HepG2 (cell line): ENCODE results near the gene GPRC5B.

ENCODE experiments used
- IRF2 ChIP-seq: IDR thresholded peaks from 2 replicates; pipeline ENCODE4 v1.6.1; 2018; ENCODE audit warnings: missing genetic modification reagents, missing compliant biosample characterization
- NCOR1 ChIP-seq: fragments of 200-600 bp; sonication (generic); IDR thresholded peaks from 2 replicates; pipeline ENCODE4 v1.7.0; 2017; ENCODE audit warnings: antibody characterized with exemption, low read length, borderline replicate concordance
- POLR2A ChIP-seq, 2 experiments: IDR thresholded peaks; 2 replicates each; pipeline ENCODE4 v1.6.1; 2011; ENCODE audit warnings: low read depth in 2 of 2, low read length in 2 of 2, mild to moderate bottlenecking in 1 of 2, moderate library complexity in 1 of 2; ENCODE audit not compliant: insufficient read depth in 1 of 2
- SRSF9 ChIP-seq: fragments of 200-400 bp; formaldehyde crosslinking; IDR thresholded peaks from 2 replicates; pipeline ENCODE4 v1.6.1; 2018; ENCODE audit warnings: borderline replicate concordance, mild to moderate bottlenecking, low read depth, low read length; ENCODE audit not compliant: insufficient read depth, poor library complexity, severe bottlenecking
- YY1 ChIP-seq: IDR thresholded peaks from 2 replicates; pipeline ENCODE4 v1.6.1; 2011; ENCODE audit warnings: low read length, low read depth, moderate library complexity, mild to moderate bottlenecking; ENCODE audit not compliant: insufficient read depth, insufficient replicate concordance
- TF ChIP-seq, protein P1 (sequence below): sonication (generic); formaldehyde crosslinking; IDR thresholded peaks from 2 replicates; pipeline ENCODE4 v1.5.0; 2020; ENCODE audit warnings: mild to moderate bottlenecking, missing genetic modification reagents, moderate library complexity
- TF ChIP-seq, protein P2 (sequence below): sonication (generic); formaldehyde crosslinking; IDR thresholded peaks from 2 replicates; pipeline ENCODE4 v1.5.0; 2020; ENCODE audit warnings: missing genetic modification reagents
- TF ChIP-seq, protein P3 (sequence below): sonication (generic); formaldehyde crosslinking; IDR thresholded peaks from 2 replicates; pipeline ENCODE4 v1.4.0; 2020; ENCODE audit warnings: missing genetic modification reagents

DNA sequence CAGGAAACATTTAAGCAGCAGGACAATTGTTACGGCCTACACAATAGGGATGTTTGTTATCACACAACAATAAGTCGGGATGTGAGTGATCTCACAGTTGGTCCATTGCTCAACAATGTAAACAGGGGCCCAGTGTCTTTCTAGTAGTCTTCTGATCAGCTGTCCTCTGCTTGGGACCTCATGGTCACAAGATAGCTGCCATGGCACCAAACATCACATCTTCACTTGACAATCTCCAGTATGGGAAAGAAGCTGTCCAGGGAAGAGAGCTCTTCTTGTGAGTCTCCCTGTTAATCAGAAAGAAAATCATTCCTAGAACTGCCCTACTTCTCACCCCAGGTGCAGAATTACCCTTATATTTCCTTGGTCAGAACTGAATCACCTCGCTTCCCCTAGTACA is 6.3 kb upstream of the GPRC5B start:
- no peak for TF ChIP-seq POLR2A (IDR thresholded peaks at IDR 0.05; ENCODE audit: insufficient read depth in 1 of 2, low read depth in 2 of 2, low read length in 2 of 2)
- no peak for TF ChIP-seq NCOR1
- TF ChIP-seq SRSF9 = no peak
- TF ChIP-seq, protein P1, sequence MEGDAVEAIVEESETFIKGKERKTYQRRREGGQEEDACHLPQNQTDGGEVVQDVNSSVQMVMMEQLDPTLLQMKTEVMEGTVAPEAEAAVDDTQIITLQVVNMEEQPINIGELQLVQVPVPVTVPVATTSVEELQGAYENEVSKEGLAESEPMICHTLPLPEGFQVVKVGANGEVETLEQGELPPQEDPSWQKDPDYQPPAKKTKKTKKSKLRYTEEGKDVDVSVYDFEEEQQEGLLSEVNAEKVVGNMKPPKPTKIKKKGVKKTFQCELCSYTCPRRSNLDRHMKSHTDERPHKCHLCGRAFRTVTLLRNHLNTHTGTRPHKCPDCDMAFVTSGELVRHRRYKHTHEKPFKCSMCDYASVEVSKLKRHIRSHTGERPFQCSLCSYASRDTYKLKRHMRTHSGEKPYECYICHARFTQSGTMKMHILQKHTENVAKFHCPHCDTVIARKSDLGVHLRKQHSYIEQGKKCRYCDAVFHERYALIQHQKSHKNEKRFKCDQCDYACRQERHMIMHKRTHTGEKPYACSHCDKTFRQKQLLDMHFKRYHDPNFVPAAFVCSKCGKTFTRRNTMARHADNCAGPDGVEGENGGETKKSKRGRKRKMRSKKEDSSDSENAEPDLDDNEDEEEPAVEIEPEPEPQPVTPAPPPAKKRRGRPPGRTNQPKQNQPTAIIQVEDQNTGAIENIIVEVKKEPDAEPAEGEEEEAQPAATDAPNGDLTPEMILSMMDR (CRISPR knock-in tag) = no peak
- TF ChIP-seq, protein P2, sequence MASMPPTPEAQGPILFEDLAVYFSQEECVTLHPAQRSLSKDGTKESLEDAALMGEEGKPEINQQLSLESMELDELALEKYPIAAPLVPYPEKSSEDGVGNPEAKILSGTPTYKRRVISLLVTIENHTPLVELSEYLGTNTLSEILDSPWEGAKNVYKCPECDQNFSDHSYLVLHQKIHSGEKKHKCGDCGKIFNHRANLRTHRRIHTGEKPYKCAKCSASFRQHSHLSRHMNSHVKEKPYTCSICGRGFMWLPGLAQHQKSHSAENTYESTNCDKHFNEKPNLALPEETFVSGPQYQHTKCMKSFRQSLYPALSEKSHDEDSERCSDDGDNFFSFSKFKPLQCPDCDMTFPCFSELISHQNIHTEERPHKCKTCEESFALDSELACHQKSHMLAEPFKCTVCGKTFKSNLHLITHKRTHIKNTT (CRISPR knock-in tag) = no peak
- no peak for TF ChIP-seq YY1
- TF ChIP-seq IRF2 = no peak
- TF ChIP-seq, protein P3, sequence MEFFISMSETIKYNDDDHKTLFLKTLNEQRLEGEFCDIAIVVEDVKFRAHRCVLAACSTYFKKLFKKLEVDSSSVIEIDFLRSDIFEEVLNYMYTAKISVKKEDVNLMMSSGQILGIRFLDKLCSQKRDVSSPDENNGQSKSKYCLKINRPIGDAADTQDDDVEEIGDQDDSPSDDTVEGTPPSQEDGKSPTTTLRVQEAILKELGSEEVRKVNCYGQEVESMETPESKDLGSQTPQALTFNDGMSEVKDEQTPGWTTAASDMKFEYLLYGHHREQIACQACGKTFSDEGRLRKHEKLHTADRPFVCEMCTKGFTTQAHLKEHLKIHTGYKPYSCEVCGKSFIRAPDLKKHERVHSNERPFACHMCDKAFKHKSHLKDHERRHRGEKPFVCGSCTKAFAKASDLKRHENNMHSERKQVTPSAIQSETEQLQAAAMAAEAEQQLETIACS (CRISPR knock-in tag) = no peak
